ENCODE results near the gene ALDH1L1.

DNA sequence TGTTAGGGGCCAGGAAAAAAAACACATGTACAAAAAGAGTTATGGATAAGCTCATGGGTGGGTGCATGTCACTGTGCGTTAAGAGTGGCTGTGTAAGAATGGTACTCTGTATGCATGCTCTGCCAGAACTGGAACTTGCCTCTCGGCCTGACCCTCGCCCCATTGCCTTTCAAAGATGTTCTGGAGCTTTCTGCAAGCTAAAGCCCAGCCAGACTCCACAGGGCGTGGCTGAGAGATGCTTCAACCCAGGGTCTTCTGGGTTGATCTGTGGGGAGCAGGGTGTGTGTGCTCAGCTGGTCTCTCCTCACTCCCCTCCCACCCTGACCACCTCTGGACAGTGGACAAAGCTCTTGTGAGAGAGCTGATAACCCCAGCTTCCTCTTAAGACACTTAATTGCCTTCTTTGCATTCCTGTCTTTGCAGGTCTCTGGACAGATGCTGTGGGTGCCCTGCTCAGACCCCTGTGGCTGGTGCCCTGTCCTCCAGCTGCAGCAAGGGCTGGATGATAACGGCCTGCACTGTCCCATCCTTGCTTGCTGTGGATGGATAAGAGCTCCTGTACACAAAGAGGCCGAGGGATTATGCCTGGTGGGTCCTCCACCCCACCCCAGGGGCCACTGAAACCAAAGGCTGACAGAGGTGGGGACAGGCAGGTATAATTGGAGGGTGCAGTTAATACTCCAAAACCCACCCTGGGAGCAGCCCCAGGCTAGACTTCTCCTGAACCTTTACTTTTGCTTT, 28.7 kb downstream of the ALDH1L1 start:
- TF ChIP-seq, protein P1, sequence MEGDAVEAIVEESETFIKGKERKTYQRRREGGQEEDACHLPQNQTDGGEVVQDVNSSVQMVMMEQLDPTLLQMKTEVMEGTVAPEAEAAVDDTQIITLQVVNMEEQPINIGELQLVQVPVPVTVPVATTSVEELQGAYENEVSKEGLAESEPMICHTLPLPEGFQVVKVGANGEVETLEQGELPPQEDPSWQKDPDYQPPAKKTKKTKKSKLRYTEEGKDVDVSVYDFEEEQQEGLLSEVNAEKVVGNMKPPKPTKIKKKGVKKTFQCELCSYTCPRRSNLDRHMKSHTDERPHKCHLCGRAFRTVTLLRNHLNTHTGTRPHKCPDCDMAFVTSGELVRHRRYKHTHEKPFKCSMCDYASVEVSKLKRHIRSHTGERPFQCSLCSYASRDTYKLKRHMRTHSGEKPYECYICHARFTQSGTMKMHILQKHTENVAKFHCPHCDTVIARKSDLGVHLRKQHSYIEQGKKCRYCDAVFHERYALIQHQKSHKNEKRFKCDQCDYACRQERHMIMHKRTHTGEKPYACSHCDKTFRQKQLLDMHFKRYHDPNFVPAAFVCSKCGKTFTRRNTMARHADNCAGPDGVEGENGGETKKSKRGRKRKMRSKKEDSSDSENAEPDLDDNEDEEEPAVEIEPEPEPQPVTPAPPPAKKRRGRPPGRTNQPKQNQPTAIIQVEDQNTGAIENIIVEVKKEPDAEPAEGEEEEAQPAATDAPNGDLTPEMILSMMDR (IDR thresholded peaks at IDR 0.05 in 4 of 5, conservative IDR thresholded peaks at IDR 0.05 in 1 of 5) = no peak
- TF ChIP-seq POLR2A (IDR thresholded peaks at IDR 0.05) = no peak
